Measurements from ENCODE around the gene MGLL. TPM values are rescaled to one million over a fixed set of nuclear protein-coding genes. Genes with fewer than 3 reads are reported as not detected.

Gene MGLL
- total RNA-seq, 1 donor: 18.1 TPM

DNA sequence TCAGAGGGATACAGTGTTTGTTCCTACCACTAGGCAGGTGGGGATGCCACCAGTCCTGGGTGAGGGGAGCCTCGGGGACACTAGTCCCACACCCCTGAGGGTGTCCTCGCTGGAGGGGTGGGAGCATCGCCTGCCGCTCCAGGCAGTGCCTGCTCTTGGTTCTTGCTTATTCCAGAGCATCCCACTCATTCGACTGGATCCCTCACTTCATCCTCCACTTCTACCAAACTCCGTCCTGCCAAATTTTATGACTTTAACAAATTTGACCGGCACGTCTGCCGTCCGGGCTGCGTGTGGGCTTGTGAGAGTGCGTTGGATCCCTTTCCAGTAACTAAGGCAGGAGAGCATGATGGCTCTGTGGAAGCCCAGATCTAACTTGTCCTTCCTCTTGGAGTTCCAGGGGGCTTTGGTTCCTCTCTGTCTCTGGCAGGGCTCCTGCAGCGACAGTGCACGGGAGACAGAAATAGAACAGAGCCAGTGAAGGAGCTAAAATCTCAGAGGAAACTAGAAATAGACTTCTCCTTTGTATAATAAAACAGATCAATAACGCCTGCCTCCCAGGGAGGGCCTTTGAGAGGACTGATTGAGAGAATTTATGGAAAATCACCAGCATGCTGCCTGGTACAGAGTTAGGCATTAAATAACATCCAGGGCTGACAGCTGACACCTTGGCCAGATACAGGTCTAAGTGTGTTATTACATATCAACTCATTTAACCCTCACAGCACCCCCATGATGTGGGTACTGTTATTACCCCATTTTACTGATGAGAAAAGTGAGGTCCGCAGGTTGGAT, 34.5 kb downstream of the MGLL start:
- Histone ChIP-seq H3K4me1 (ENCODE audit: insufficient read depth, low read length) (peaks cover 20% of the 10 kb centered on the region), H3K4me2 (ENCODE audit: insufficient read depth, low read length) (no peak overlapping the region), H3K9me3 (ENCODE audit: low read depth, low read length) (no peaks in the 10 kb centered on the region), H3K79me2 (ENCODE audit: insufficient read depth, low read length) (peaks cover 40% of the 10 kb centered on the region), H3K27ac (ENCODE audit: low read depth, low read length) (no peak overlapping the region), H2AFZ (ENCODE audit: low read length) (no peak overlapping the region), H3K27me3 (ENCODE audit: insufficient read depth, low read length) (no peaks in the 10 kb centered on the region), H3K36me3 (ENCODE audit: insufficient read depth, low read length) (no peaks in the 10 kb centered on the region), H3K4me3 (ENCODE audit: insufficient read depth, low read length) (no peak overlapping the region), H4K20me1 (ENCODE audit: insufficient read depth, low read length) (peaks cover 2% of the 10 kb centered on the region)
- DNase-seq (ENCODE audit: insufficient read length, low spot score, missing footprints): no peak
- TF ChIP-seq CTCF (IDR thresholded peaks at IDR 0.05; ENCODE audit: extremely low read depth, low read depth, low read length): no peak

- Histone ChIP-seq H3K9me3 (ENCODE audit: low read depth, low read length) (no peaks in the 10 kb centered on the region), H3K27ac (ENCODE audit: low read depth, low read length) (no peak overlapping the region), H2AFZ (ENCODE audit: low read length) (no peak overlapping the region), H3K27me3 (ENCODE audit: insufficient read depth, low read length) (no peaks in the 10 kb centered on the region), H3K79me2 (ENCODE audit: insufficient read depth, low read length) (peaks cover 42% of the 10 kb centered on the region), H4K20me1 (ENCODE audit: insufficient read depth, low read length) (peaks cover 2% of the 10 kb centered on the region), H3K4me3 (ENCODE audit: insufficient read depth, low read length) (no peak overlapping the region), H3K4me2 (ENCODE audit: insufficient read depth, low read length) (no peak overlapping the region), H3K36me3 (ENCODE audit: insufficient read depth, low read length) (no peaks in the 10 kb centered on the region), H3K4me1 (ENCODE audit: insufficient read depth, low read length) (peaks cover 16% of the 10 kb centered on the region)
- TF ChIP-seq CTCF (IDR thresholded peaks at IDR 0.05; ENCODE audit: extremely low read depth, low read depth, low read length): no peak
- DNase-seq (ENCODE audit: insufficient read length, low spot score, missing footprints): no peak
Observed at GRCh38 chr3:127787071-127787490, 35.2 kb downstream of the MGLL start.

- H3K27ac ChIP-seq (ENCODE audit: low read depth, low read length): no peak overlapping the region
Observed at GRCh38 chr3:127786353-127787070, 35.8 kb downstream of the MGLL start.

More at GRCh38 chr3:127786353-127787070, 35.8 kb downstream of the MGLL start:
- no peak overlapping the region for H3K4me3 ChIP-seq (ENCODE audit: insufficient read depth, low read length)
- no peaks in the 10 kb centered on the region for H3K36me3 ChIP-seq (ENCODE audit: insufficient read depth, low read length)
- DNase-seq (ENCODE audit: insufficient read length, low spot score, missing footprints): no peak
- no peaks in the 10 kb centered on the region for H3K9me3 ChIP-seq (ENCODE audit: low read depth, low read length)
- H3K4me2 ChIP-seq (ENCODE audit: insufficient read depth, low read length): no peak overlapping the region
- H4K20me1 ChIP-seq (ENCODE audit: insufficient read depth, low read length): peaks cover 2% of the 10 kb centered on the region
- no peaks in the 10 kb centered on the region for H3K27me3 ChIP-seq (ENCODE audit: insufficient read depth, low read length)
- peaks cover 42% of the 10 kb centered on the region for H3K79me2 ChIP-seq (ENCODE audit: insufficient read depth, low read length)
- no peak for TF ChIP-seq CTCF (IDR thresholded peaks at IDR 0.05; ENCODE audit: extremely low read depth, low read depth, low read length)
- H2AFZ ChIP-seq (ENCODE audit: low read length): no peak overlapping the region
- peaks cover 14% of the 10 kb centered on the region for H3K4me1 ChIP-seq (ENCODE audit: insufficient read depth, low read length)
